Tibial artery (tissue), 4 donors: ENCODE measurements around the gene P2RY2.
"Not testable (repeated sequence)": the region's sequence is repeated elsewhere in the genome, so short reads cannot be mapped to it uniquely, and the experiment has no call there.

Source experiments
- DNase-seq, 2 donors: peaks; one replicate each; pipeline ENCODE4 v3.0.0-alpha.2; 2019
- H3K27ac ChIP-seq, 2 donors: fragments of 200-600 bp; sonication (generic) in 1 of 2; 1 replicate in 1 of 2; 2 replicates in 1 of 2; pipeline ENCODE4 v1.5.1; 2018 to 2019; ENCODE audit warnings: mild to moderate bottlenecking in 1 of 2
- H3K27me3 ChIP-seq, 2 donors: fragments of 200-600 bp; sonication (generic) in 1 of 2; one replicate each; pipeline versions ENCODE4 v1.5.1 to v1.6.0; 2016 to 2019
- H3K36me3 ChIP-seq, 3 donors: fragments of 200-600 bp; sonication (generic) in 2 of 3; one replicate each; pipeline ENCODE4 v1.5.1; 2016 to 2019; ENCODE audit warnings: mild to moderate bottlenecking in 2 of 3
- H3K4me1 ChIP-seq, 4 donors: fragments of 200-600 bp; sonication (generic) in 2 of 4; 1 replicate in 3 of 4; 2 replicates in 1 of 4; pipeline ENCODE4 v1.5.1; 2016 to 2019
- H3K4me3 ChIP-seq, 2 donors: fragments of 200-600 bp; sonication (generic) in 1 of 2; 1 replicate in 1 of 2; 2 replicates in 1 of 2; pipeline ENCODE4 v1.5.1; 2018 to 2019; ENCODE audit warnings: mild to moderate bottlenecking in 2 of 2
- H3K9me3 ChIP-seq, 3 donors: fragments of 200-600 bp; sonication (generic) in 1 of 3; one replicate each; pipeline ENCODE4 v1.5.1; 2016 to 2019
- intact Hi-C: fragments of 100-400 bp; cut with DNase I; formaldehyde crosslinking; loops from one replicate; pipeline ENCODE4 v1.15.0; 2023; ENCODE audit warnings: low total_unique reads
- TF ChIP-seq, protein P1 (sequence below), 2 experiments: fragments of 200-600 bp in 1 of 2; fragments of 450-650 bp in 1 of 2; IDR thresholded peaks; one replicate each; pipeline ENCODE4 v1.5.1; 2017 to 2019; ENCODE audit warnings: antibody characterized with exemption in 2 of 2, mild to moderate bottlenecking in 1 of 2, moderate library complexity in 1 of 2

P2RY2 gene

DNA sequence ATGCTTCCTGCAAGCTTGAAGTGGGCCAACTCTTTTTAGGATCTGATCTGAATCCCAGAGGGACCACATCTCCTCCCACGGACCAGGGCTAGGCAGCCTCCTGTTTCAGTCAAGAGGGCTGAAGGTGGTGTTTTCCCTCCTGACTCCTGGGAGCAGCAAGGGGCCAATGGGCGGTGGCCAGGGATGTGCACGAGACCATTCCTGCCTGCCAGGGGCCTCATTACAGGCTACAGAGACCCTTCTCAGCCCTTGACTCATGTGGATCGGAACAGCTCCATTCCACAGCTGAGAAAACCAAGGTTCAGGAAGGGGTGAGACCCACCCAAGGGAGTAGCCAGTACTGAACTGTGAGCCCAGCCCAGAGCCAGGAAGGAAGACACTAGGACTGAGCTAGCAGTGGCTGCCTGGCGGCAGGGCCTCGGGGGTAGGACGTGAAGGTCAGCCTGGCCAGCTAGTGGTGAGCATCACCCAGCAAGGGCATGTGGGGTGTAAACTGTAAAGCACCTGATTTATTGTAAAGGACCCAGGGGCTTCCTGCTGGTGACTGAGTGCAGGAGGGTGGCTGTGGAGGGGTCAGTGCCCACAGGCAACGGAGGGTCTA is 50.7 kb downstream of the P2RY2 start:
- Histone ChIP-seq H3K4me3 (no peak overlapping the region), H3K9me3 (no peaks in the 10 kb centered on the region), H3K4me1 (peaks cover 0 to 37% (median 30%) of the 10 kb centered on the region in 4 donors), H3K27me3 (no peaks in the 10 kb centered on the region), H3K36me3 (no peaks in the 10 kb centered on the region), H3K27ac (no peak overlapping the region)
- TF ChIP-seq, protein P1, sequence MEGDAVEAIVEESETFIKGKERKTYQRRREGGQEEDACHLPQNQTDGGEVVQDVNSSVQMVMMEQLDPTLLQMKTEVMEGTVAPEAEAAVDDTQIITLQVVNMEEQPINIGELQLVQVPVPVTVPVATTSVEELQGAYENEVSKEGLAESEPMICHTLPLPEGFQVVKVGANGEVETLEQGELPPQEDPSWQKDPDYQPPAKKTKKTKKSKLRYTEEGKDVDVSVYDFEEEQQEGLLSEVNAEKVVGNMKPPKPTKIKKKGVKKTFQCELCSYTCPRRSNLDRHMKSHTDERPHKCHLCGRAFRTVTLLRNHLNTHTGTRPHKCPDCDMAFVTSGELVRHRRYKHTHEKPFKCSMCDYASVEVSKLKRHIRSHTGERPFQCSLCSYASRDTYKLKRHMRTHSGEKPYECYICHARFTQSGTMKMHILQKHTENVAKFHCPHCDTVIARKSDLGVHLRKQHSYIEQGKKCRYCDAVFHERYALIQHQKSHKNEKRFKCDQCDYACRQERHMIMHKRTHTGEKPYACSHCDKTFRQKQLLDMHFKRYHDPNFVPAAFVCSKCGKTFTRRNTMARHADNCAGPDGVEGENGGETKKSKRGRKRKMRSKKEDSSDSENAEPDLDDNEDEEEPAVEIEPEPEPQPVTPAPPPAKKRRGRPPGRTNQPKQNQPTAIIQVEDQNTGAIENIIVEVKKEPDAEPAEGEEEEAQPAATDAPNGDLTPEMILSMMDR (IDR thresholded peaks at IDR 0.05): no peak
- intact Hi-C loops: no loop called here
- DNase-seq: no peak

DNA sequence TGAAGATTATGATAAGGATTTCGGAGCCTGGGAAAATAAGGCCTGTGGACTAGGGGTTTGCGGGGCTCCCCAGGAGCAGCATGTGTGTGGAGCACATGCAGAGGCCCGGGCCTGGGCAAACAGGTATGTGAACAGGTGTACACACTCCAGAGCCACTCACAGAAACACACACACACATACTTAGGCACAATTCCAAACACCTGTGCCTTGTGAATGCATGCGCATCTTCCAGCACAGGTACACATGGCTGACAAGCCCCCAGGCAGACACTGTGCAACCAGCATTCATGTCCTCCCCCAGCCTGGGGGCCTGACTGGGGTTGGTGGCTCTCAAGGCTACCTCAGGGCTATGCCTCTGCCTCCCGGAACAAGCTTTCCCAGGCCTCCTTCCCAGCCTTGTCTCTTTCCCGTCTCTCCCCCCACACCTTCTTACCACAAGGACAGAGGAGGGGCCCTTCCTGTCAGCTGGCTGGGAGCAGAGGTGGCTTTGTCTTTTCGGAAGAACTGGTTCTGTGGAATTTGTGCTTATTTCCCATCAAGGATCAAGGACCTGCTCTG is 51.5 kb downstream of the P2RY2 start:
- Histone ChIP-seq H3K4me3 (no peak overlapping the region), H3K36me3 (no peaks in the 10 kb centered on the region), H3K27ac (no peak overlapping the region), H3K4me1 (peaks cover 0 to 32% (median 25%) of the 10 kb centered on the region in 4 donors), H3K9me3 (no peaks in the 10 kb centered on the region), H3K27me3 (no peaks in the 10 kb centered on the region)
- intact Hi-C loops: no loop called here
- DNase-seq: peak in 1 of 2 donors; percentile 21
- TF ChIP-seq, protein P1 (IDR thresholded peaks at IDR 0.05): no peak

DNA sequence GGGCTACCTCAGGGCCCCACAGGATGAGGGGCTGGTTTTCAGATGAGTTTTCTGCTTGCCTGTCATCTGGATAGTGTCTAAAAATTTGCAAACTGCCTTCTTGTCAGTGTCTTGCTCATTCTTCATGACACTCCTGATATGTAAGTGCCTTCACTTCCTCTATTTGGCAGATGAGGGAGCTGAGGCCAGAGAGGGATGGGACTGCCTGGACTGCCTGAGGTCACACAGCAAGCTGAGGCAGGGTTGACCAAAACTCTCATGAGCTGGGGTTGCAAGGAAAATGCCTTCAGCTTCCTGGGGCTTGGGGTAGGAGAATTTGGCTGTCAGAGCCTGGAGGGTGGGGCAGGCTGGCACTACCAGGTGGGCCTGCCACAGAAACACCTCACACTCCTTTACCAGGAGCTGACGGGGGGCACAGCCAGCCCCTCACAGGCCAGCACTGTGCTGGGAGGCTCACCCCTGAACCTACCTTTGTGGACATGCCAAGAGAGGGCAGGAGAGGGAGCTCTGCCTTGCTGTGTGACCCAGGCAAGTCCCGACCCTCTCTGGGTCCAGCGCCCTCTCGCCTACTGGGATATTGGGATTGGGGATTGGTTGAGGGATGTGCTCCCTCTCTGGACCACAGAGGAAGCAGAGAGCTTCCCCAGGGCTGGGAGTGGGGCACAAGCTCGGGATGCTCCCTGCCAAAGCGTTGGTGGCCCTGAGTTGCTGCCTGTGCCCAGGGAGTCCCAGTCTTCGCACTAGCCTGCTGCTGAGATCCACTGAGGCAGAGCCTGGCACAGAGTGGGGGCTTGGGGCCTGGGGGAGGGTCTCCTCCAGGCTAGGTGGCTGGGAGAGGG is 52.2 kb downstream of the P2RY2 start:
- Histone ChIP-seq H3K27ac (no peak overlapping the region), H3K4me1 (peaks cover 0 to 25% (median 20%) of the 10 kb centered on the region in 4 donors), H3K36me3 (no peaks in the 10 kb centered on the region), H3K9me3 (no peaks in the 10 kb centered on the region), H3K4me3 (no peak overlapping the region), H3K27me3 (no peaks in the 10 kb centered on the region)
- intact Hi-C loops: no loop called here
- no peak for DNase-seq
- TF ChIP-seq, protein P1 (IDR thresholded peaks at IDR 0.05): no peak

DNA sequence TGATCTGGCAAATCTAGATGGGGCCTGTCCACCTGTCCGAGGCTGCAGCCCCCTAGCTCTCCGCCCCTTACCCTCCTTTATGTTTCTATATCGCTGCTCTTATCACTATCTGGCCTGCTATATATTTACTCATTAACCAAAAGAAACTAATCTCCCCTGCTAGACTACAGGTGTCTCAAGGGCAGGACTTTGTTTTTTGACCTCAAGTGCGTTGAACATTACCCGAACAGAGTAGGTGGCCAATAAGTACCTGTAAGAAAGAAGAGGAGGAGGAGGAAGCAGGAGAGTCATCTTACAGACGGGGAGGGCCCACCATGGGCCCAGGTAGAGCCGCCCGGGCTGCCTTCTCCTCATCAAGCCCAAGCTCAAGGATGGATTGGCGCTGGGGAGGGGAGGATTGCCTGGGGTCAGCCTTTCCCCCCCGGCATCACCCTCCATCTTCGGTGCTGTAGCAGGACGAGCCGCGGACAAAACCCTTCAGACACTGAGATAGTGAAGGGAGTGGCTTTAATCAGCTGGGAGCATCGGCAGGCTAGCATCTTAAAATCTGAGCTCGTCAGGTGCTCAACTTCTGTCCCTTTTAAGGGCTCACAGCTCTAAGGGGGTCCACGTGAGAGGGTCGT is 52.9 kb downstream of the P2RY2 start:
- Histone ChIP-seq H3K4me1 (peaks cover 0 to 17% (median 16%) of the 10 kb centered on the region in 4 donors), H3K36me3 (no peaks in the 10 kb centered on the region), H3K4me3 (no peak overlapping the region), H3K9me3 (no peaks in the 10 kb centered on the region), H3K27me3 (no peaks in the 10 kb centered on the region), H3K27ac (no peak overlapping the region)
- TF ChIP-seq, protein P1 (IDR thresholded peaks at IDR 0.05): no peak
- intact Hi-C loops: no loop called here
- DNase-seq: no peak

DNA sequence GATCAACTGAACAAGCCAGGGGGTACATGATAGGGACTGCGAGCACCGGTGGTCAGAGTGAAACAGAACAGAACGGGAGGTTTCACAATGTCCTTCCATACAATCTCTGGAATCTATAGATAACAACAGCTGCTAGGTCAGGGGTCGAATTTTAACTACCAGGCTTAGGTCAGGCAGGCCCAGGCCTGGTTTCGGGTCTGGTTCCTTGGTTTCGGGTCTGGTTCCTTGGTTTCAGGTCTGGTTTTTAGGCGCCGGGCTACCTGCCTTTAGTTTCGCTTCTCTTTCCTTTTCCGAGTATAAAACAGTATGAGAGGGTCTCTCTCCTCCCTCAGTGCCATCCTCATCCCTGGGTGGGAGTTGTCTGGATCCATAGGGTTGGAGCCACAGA is 53.4 kb downstream of the P2RY2 start:
- H3K27me3 ChIP-seq, DNase-seq, H3K36me3 ChIP-seq, intact Hi-C loops, H3K9me3 ChIP-seq, H3K4me3 ChIP-seq, H3K27ac ChIP-seq: not testable (repeated sequence)
- peaks cover 0 to 12% (median 11%) of the 10 kb centered on the region in 4 donors for H3K4me1 ChIP-seq
